HG03066 (cell line): Measurements from ENCODE around the gene STAG2.
"Not testable (repeated sequence)": the region's sequence is repeated elsewhere in the genome, so short reads cannot be mapped to it uniquely, and the experiment has no call there.

ENCODE experiments used
- ATAC-seq: cut with Tn5 transposase; IDR thresholded peaks from one replicate; pipeline ENCODE4 v1.9.1; 2021; ENCODE audit warnings: low read depth; ENCODE audit not compliant: unreplicated experiment

Gene STAG2

GRCh38 chrX:123961268-123962005, at the start of gene STAG2:
Gene STAG2, plus strand, starts transcription at chrX:123961706. Its CDS starts 60,922 bp downstream, at chrX:124022628.
- ATAC-seq: no peak

GRCh38 chrX:123917069-123917468, 44.4 kb upstream of the STAG2 start:
- ATAC-seq: no peak

- no peak for ATAC-seq
Measured at GRCh38 chrX:123918106-123918721, 43.3 kb upstream of the STAG2 start.

GRCh38 chrX:123920105-123920785, 41.3 kb upstream of the STAG2 start:
- no peak for ATAC-seq

GRCh38 chrX:123923211-123923610, 38.3 kb upstream of the STAG2 start:
- no peak for ATAC-seq

GRCh38 chrX:123924186-123924585, 37.3 kb upstream of the STAG2 start:
- ATAC-seq: no peak

GRCh38 chrX:123927845-123928244, 33.7 kb upstream of the STAG2 start:
- no peak for ATAC-seq

GRCh38 chrX:123932055-123932454, 29.5 kb upstream of the STAG2 start:
- not testable (repeated sequence) for ATAC-seq

GRCh38 chrX:123943074-123943473, 18.4 kb upstream of the STAG2 start:
- ATAC-seq: no peak

- ATAC-seq: no peak
Measured at GRCh38 chrX:123943488-123943887, 18.0 kb upstream of the STAG2 start.

- ATAC-seq: no peak
Measured at GRCh38 chrX:123949846-123950245, 11.7 kb upstream of the STAG2 start.

GRCh38 chrX:123959281-123960063, 2.0 kb upstream of the STAG2 start:
- ATAC-seq: no peak

- no peak for ATAC-seq
Measured at GRCh38 chrX:123960956-123961267, 594 bp upstream of the STAG2 start.

GRCh38 chrX:123962006-123962467, 531 bp downstream of the STAG2 start:
- no peak for ATAC-seq

- peak; percentile 50 for ATAC-seq
Measured at GRCh38 chrX:123962794-123963373, 1.4 kb downstream of the STAG2 start.

- ATAC-seq: no peak
Measured at GRCh38 chrX:123964156-123964834, 2.8 kb downstream of the STAG2 start.

- ATAC-seq: no peak
Measured at GRCh38 chrX:123965712-123966111, 4.2 kb downstream of the STAG2 start.

GRCh38 chrX:123967497-123967896, 6.0 kb downstream of the STAG2 start:
- no peak for ATAC-seq

GRCh38 chrX:123968383-123969050, 7.0 kb downstream of the STAG2 start:
- no peak for ATAC-seq
